ENCODE measurements around the gene ZNF189. TPM values are rescaled to one million over a fixed set of nuclear protein-coding genes. Genes with fewer than 3 reads are reported as not detected.
"Not testable (repeated sequence)": the region's sequence is repeated elsewhere in the genome, so short reads cannot be mapped to it uniquely, and the experiment has no call there.

ZNF189 gene
- total RNA-seq, 1 experiment from 2014 or later: 28.0 TPM

- no peak for DNase-seq (ENCODE audit: low spot score)
Measured at GRCh38 chr9:101380295-101380694, 18.4 kb upstream of the ZNF189 start.

- no peak for DNase-seq (ENCODE audit: low spot score)
Measured at GRCh38 chr9:101381118-101381517, 17.5 kb upstream of the ZNF189 start.

- no peak for DNase-seq (ENCODE audit: low spot score)
Measured at GRCh38 chr9:101381833-101382342, 16.8 kb upstream of the ZNF189 start.

DNA sequence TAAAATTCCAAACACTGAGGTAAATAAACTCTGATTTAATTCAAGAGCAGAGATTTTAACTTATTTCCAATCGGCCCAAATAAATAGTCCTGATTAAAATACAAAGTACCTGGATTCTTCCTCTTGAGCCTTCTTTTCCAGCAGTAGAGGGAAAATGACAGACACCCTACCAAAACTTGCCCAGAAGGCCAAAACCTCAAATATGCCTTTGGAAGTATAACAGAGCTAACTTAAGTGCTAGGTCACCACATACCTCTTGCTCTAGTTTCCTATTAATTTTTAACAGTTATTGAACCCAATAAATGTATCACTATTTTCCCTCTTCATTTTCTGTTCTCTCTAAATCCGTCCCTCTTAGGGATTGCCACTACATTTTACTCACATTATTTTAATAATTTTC lies 15.3 kb upstream of the ZNF189 start:
- no peak for DNase-seq (ENCODE audit: low spot score)

- not testable (repeated sequence) for DNase-seq (ENCODE audit: low spot score)
Measured at GRCh38 chr9:101384873-101385536, 13.6 kb upstream of the ZNF189 start, which contains the start of gene BAAT. Gene BAAT (minus strand): TSS chr9:101385006. CDS start chr9:101371404, 13,602 bp downstream.

GRCh38 chr9:101387871-101388506 lies 10.7 kb upstream of the ZNF189 start:
- DNase-seq (ENCODE audit: low spot score): peak; percentile 64

DNA sequence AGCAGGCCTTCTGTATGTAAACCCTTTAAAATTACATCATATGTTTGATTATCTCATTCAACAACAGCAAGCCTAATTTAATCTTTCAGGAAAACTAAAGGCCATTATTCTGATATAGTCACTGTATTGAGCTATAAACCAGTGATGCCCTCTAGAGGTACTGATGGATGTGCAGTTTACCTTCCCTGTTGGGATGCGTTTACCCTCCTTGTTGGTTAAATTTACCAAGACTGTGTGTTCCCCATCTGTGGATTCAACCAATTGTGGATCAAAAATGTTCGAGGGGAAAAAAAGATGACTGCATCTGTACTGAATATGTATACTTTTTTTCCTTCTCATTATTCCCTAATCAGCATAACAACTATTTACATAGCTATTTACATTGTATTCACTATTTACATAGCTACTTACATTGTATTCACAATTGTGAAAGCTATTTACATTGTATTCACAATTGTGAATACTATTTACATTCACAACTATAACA lies 10.1 kb upstream of the ZNF189 start:
- no peak for DNase-seq (ENCODE audit: low spot score)

DNA sequence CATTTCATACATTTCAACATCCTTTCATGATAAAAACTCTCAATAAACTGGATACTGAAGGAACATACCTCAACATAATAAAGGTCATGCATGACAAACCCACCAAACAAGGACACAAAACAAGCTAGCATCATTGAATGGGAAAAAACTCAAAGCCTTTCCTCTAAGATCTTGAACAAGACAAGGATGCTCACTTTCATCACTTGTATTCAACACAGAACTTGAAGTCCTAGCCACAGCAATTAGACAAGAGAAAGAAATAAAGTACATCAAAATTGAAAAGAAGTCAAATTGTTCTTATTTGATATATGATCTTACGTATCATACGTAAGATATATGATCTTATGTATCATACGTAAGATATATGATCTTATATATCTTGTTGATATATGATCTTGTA lies 5.5 kb upstream of the ZNF189 start:
- no peak for DNase-seq (ENCODE audit: low spot score)

GRCh38 chr9:101394687-101395086 lies 4.0 kb upstream of the ZNF189 start:
- DNase-seq (ENCODE audit: low spot score): no peak

DNA sequence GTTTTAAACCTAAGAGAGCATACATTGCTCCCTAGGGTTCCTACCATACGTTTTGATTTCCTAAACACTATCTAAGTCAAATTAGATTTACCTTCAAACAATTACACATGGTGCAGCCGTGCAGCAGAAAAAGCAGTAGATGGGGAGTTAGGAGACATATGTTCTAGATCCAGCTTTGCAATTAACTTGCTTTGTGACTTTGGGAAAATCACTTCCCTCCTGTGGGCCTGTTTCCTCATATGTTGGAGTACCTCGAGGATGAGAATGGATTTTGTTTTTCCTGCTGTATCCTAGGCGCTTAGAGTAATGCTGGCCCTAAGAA lies 944 bp upstream of the ZNF189 start:
- no peak for DNase-seq (ENCODE audit: low spot score)

- no peak for DNase-seq (ENCODE audit: low spot score)
Measured at GRCh38 chr9:101398930-101399642, 435 bp downstream of the ZNF189 start.

DNA sequence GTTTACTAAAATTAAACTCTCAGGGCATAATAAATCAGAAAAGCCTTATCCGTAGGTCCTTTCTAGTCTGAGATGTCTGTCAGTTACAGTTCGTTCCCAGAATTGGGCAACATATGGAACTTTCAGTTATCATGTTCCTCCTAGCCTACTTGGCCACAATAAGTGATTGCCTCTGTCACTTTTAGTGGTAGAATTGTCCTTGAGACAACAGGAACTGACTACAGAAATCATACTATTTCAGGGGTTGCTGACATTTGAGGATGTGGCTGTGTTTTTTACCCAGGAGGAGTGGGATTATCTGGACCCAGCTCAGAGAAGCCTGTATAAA lies 956 bp downstream of the ZNF189 start:
- no peak for DNase-seq (ENCODE audit: low spot score)

DNA sequence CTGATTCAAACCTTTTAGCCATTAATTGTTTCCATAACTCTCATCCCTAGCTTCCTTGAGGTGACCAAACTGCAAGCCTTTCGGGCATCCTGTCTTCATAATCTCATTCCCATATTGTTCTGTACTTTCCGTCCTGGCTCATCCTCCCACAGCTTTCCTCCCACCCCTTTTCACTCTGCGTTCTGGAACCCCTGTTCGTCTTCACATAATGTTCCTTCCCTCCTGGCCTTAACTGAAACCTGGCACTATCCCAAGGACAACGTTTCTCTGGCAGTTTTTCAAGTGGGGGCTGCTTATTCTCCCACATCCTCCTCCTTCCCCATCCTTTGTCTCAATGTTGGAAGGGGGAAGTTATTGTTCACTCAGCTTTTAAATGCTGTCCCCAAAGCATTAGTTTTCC lies 1.5 kb downstream of the ZNF189 start:
- DNase-seq (ENCODE audit: low spot score): no peak

GRCh38 chr9:101403516-101404285 lies 5.0 kb downstream of the ZNF189 start:
- DNase-seq (ENCODE audit: low spot score): no peak

GRCh38 chr9:101408374-101409078 lies 9.9 kb downstream of the ZNF189 start:
- no peak for DNase-seq (ENCODE audit: low spot score)

DNA sequence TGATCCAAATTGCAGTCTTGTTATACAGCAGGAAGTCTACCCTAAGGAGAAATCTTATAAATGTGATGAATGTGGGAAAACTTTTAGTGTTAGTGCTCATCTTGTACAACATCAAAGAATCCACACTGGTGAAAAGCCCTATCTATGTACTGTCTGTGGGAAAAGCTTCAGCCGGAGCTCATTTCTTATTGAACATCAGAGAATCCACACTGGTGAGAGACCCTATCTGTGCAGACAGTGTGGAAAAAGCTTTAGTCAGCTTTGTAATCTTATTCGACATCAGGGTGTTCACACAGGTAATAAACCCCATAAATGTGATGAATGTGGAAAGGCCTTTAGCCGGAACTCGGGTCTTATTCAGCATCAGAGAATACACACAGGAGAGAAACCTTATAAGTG lies 10.4 kb downstream of the ZNF189 start:
- no peak for DNase-seq (ENCODE audit: low spot score)

- no peak for DNase-seq (ENCODE audit: low spot score)
Measured at GRCh38 chr9:101414839-101415238, 16.2 kb downstream of the ZNF189 start.

GRCh38 chr9:101415578-101415977 lies 16.9 kb downstream of the ZNF189 start:
- DNase-seq (ENCODE audit: low spot score): no peak

- no peak for DNase-seq (ENCODE audit: low spot score)
Measured at GRCh38 chr9:101417389-101417788, 18.7 kb downstream of the ZNF189 start.

DNA sequence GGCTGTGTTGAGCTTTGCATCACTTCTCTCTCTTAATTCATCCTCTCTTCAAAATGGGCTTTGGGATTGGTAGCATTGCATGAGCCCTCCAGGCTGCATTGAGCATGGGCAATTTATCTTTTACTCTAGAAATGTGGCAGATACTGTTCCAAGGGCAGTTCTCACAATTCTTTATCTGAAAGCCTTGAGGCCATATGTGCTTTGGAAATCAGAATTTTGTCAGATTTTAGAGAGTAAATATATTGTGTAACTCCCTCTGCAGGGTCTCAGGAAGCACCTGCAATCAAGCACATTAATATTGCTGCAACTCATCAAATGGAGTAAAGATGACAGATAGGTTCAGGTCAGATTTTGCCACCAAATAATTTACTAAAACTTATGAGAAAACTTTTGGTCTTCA lies 19.3 kb downstream of the ZNF189 start:
- DNase-seq (ENCODE audit: low spot score): no peak
